Kidney (tissue), 22 donors: ENCODE data around the gene LCN15. TPM values are rescaled to one million over a fixed set of nuclear protein-coding genes. Genes with fewer than 3 reads are reported as not detected.

Source experiments
- DNase-seq, 5 donors: peaks; one replicate each; pipeline ENCODE4 v3.0.0-alpha.2; 2013 to 2020
- FAIRE-seq: peaks from 2 replicates; lab custom pipeline; 2012; peaks lifted over from hg19 to GRCh38; lab: Jason Lieb, UNC
- H3K27ac ChIP-seq, 2 donors: one replicate each; pipeline ENCODE4 v1.7.0; 2013; ENCODE audit warnings: low read depth in 2 of 2, low read length in 2 of 2, inconsistent platforms in 1 of 2
- H3K27me3 ChIP-seq: one replicate; pipeline ENCODE4 v1.7.1; 2013; ENCODE audit warnings: low read length, inconsistent platforms; ENCODE audit not compliant: control insufficient read depth, insufficient read depth
- H3K36me3 ChIP-seq, 3 donors: one replicate each; pipeline versions ENCODE4 v1.7.0 to v1.7.1; 2013; ENCODE audit warnings: low read length in 3 of 3, control low read depth in 1 of 3, inconsistent platforms in 1 of 3; ENCODE audit not compliant: insufficient read depth in 3 of 3, control insufficient read depth in 2 of 3
- H3K4me1 ChIP-seq, 3 donors: one replicate each; pipeline versions ENCODE4 v1.7.0 to v1.7.1; 2013; ENCODE audit warnings: low read length in 3 of 3, inconsistent platforms in 1 of 3, low read depth in 1 of 3; ENCODE audit not compliant: control insufficient read depth in 2 of 3, insufficient read depth in 2 of 3
- H3K4me3 ChIP-seq, 3 donors: one replicate each; pipeline versions ENCODE4 v1.7.0 to v1.8.1; 2013; ENCODE audit warnings: low read length in 3 of 3, control low read depth in 1 of 3, inconsistent platforms in 1 of 3
- H3K9ac ChIP-seq, 3 donors: one replicate each; pipeline versions ENCODE4 v1.7.0 to v1.7.1; 2013; ENCODE audit warnings: low read length in 3 of 3, control low read depth in 1 of 3, inconsistent platforms in 1 of 3
- H3K9me3 ChIP-seq, 3 donors: one replicate each; pipeline versions ENCODE4 v1.7.0 to v1.7.1; 2013; ENCODE audit warnings: low read length in 3 of 3, control low read depth in 1 of 3, inconsistent platforms in 1 of 3; ENCODE audit not compliant: control insufficient read depth in 2 of 3, insufficient read depth in 1 of 3
- CTCF ChIP-seq: IDR thresholded peaks from 3 replicates; pipeline ENCODE4 v1.5.1; 2012; ENCODE audit warnings: mild to moderate bottlenecking, moderate library complexity, borderline replicate concordance; ENCODE audit not compliant: insufficient read depth; ENCODE audit errors: extremely low read depth
- intact Hi-C: fragments of 100-400 bp; cut with DNase I; formaldehyde crosslinking; loops from one replicate; pipeline ENCODE4 v1.11.1; 2022
- long read RNA-seq, 10 donors: library from polyadenylated mRNA in 1 of 10; unstranded in 1 of 10; transcript quantifications; one replicate each; pipeline ENCODE4 v2.0.0 and lab custom pipeline, GENCODE V29; 2021 to 2026
- polyA plus RNA-seq: library from polyadenylated mRNA; stranded (reverse); fragments of 350-450 nt; fragmentation: Illumina TruSeq; extraction: RNeasy Lipid Tissue Mini Kit (QIAGEN cat#74804); gene quantifications from one replicate; pipeline ENCODE4 v1.2.3, GENCODE V29; 2014; ENCODE audit warnings: low read depth, low replicate concordance; ENCODE audit not compliant: insufficient read depth
- total RNA-seq: library from RNA; stranded (reverse); fragmentation: NEBNext Ultra II Directional; extraction: Animal tissue kit (Norgen Biotek cat#: 25700); gene quantifications from one replicate; pipeline ENCODE4 v1.2.1, GENCODE V29; 2021
- donor health status: control.
- donor health status: control.
- donor health status: control.
- donor health status: control.
- donor health status: control.
- donor health status: DM: yes; HTN: yes; CAD: no.
- donor health status: Normal renal cell carcinoma (clear cell type).

The LCN15 gene
- total RNA-seq (not detected), polyA plus RNA-seq (not detected)
- long read RNA-seq, donor 1 = 0 reads
- long read RNA-seq, donor 2 = 0 reads
- long read RNA-seq, donor 3 = 0 reads
- long read RNA-seq, donor 4 = 0 reads
- long read RNA-seq, donor 5 = 0 reads
- long read RNA-seq, donor 6 = 0 reads
- long read RNA-seq, donor 7 = 0 reads
- long read RNA-seq, donor 8 = 0 reads
- long read RNA-seq, donor 9 = 0 reads
- long read RNA-seq, donor 10 = 0 reads

- H3K36me3 ChIP-seq = no peaks in the 10 kb centered on the region
- FAIRE-seq (no peak), DNase-seq (peak in 1 of 5 donors; percentile 61)
- no peak within 1 kb of the TSS for H3K27ac ChIP-seq
- no peaks in the 10 kb centered on the region for H3K27me3 ChIP-seq
- intact Hi-C loops = no loop called here
- no peaks in the 10 kb centered on the region for H3K4me1 ChIP-seq
- H3K9me3 ChIP-seq = no peaks in the 10 kb centered on the region
- no peak within 1 kb of the TSS for H3K9ac ChIP-seq
- no peak for TF ChIP-seq CTCF
- no peak within 1 kb of the TSS for H3K4me3 ChIP-seq
Observed at GRCh38 chr9:136764301-136764891, at the start of gene LCN15. LCN15 (minus strand) TSS chr9:136764518; CDS start chr9:136764488, 30 bp downstream.

GRCh38 chr9:136808806-136809158 is 44.5 kb upstream of the LCN15 start:
- no peak for FAIRE-seq

DNA sequence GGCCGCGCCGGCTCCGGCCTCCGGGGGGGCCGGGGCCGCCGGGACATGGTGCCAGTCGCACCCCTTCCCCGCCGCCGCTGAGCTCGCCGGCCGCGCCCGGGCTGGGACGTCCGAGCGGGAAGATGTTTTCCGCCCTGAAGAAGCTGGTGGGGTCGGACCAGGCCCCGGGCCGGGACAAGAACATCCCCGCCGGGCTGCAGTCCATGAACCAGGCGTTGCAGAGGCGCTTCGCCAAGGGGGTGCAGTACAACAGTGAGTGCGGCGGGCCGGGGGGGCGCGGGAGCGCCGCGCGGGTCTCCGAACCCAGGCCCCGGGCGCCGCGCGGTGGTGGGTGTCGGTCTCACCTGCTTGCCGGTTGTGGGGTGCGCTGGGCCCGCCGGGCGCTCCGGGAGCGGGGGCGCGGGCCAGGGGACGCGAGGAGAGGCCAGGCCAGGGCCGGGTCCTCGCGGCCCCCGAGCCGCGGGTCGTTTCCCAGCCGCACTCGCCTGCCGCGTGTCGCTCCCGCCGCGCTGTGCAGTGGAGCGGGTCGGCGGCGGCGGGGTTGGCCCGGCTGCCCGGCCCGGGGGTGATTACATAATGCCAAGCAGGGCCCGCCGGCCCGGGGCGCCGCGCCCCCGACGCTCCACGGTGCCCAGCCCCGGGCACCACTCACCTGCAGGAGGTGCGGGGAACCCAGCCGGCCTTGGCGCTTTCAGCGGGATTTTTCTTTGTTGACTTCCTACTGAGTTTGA is 43.9 kb upstream of the LCN15 start:
- FAIRE-seq (no peak), DNase-seq (peak; percentile 48 to 85 (median 68))
- peak overlapping the region; percentile 62 to 69 (median 66) for H3K4me3 ChIP-seq
- H3K36me3 ChIP-seq = peaks cover 0 to 12% (median 2%) of the 10 kb centered on the region in 3 donors
- H3K4me1 ChIP-seq = peaks cover 0 to 14% (median 6%) of the 10 kb centered on the region in 3 donors
- intact Hi-C loops = no loop called here
- TF ChIP-seq CTCF = no peak
- H3K9ac ChIP-seq = peak overlapping the region in 2 of 3 donors; percentile 28 to 46
- no peak overlapping the region for H3K27ac ChIP-seq
- H3K27me3 ChIP-seq = no peaks in the 10 kb centered on the region
- H3K9me3 ChIP-seq = no peaks in the 10 kb centered on the region

More at GRCh38 chr9:136808806-136809158, 44.5 kb upstream of the LCN15 start:
- DNase-seq = peak in 1 of 5 donors; percentile 34
- peak overlapping the region; percentile 16 to 69 (median 62) for H3K4me3 ChIP-seq
- peaks cover 0 to 14% (median 6%) of the 10 kb centered on the region in 3 donors for H3K4me1 ChIP-seq
- H3K9me3 ChIP-seq = no peaks in the 10 kb centered on the region
- no peaks in the 10 kb centered on the region for H3K27me3 ChIP-seq
- peak overlapping the region in 2 of 3 donors; percentile 28 to 42 for H3K9ac ChIP-seq
- H3K27ac ChIP-seq = no peak overlapping the region
- intact Hi-C loops = no loop called here
- TF ChIP-seq CTCF = no peak
- H3K36me3 ChIP-seq = peaks cover 0 to 12% (median 2%) of the 10 kb centered on the region in 3 donors
